HEK293T (cell line): ENCODE results near the gene MADCAM1.
A peak's percentile ranks its signal among the peaks of the same experiment; 100 is the strongest.
"Not testable (repeated sequence)": the region's sequence is repeated elsewhere in the genome, so short reads cannot be mapped to it uniquely, and the experiment has no call there.

Experiments used
- CTCF ChIA-PET: fragments of 350-600 bp; formaldehyde crosslinking; extraction: SDS; loops from one replicate; lab custom pipeline; 2021; ENCODE audit warnings: antibody characterized with exemption, inconsistent platforms; lab: Yijun Ruan, JAX
- POLR2A ChIA-PET: fragments of 350-600 bp; formaldehyde crosslinking; extraction: SDS; loops from one replicate; lab custom pipeline; 2020; ENCODE audit warnings: antibody characterized with exemption, inconsistent platforms; lab: Yijun Ruan, JAX
- DNase-seq: peaks from one replicate; pipeline ENCODE4 v3.0.0; 2012; ENCODE audit warnings: mixed read lengths; ENCODE audit errors: extremely low spot score
- ARNT ChIP-seq: fragments of 450-650 bp; IDR thresholded peaks from 2 replicates; pipeline ENCODE4 v1.6.1; 2017; ENCODE audit warnings: mild to moderate bottlenecking
- BHLHE40 ChIP-seq: fragments of 450-650 bp; IDR thresholded peaks from 2 replicates; pipeline ENCODE4 v1.6.1; 2016; ENCODE audit warnings: mild to moderate bottlenecking, moderate library complexity, borderline replicate concordance
- CTBP1 ChIP-seq: fragments of 450-650 bp; IDR thresholded peaks from 2 replicates; pipeline ENCODE4 v1.6.1; 2016; ENCODE audit warnings: borderline replicate concordance
- ELF4 ChIP-seq: fragments of 450-650 bp; IDR thresholded peaks from 2 replicates; pipeline ENCODE4 v1.6.1; 2017; ENCODE audit warnings: antibody characterized with exemption
- FOXA1 ChIP-seq: fragments of 450-650 bp; IDR thresholded peaks from 2 replicates; pipeline ENCODE4 v1.6.1; 2016; ENCODE audit warnings: mild to moderate bottlenecking
- FOXK2 ChIP-seq: fragments of 450-650 bp; IDR thresholded peaks from 2 replicates; pipeline ENCODE4 v1.6.1; 2016; ENCODE audit warnings: mild to moderate bottlenecking
- FOXM1 ChIP-seq: fragments of 450-650 bp; IDR thresholded peaks from 2 replicates; pipeline ENCODE4 v1.6.1; 2017; ENCODE audit warnings: mild to moderate bottlenecking, borderline replicate concordance
- HDGF ChIP-seq: fragments of 450-650 bp; IDR thresholded peaks from 2 replicates; pipeline ENCODE4 v1.6.1; 2017; ENCODE audit warnings: antibody characterized with exemption, borderline replicate concordance
- L3MBTL2 ChIP-seq: fragments of 450-650 bp; conservative IDR thresholded peaks from 2 replicates; pipeline ENCODE4 v1.6.1; 2016; ENCODE audit warnings: mild to moderate bottlenecking
- LEF1 ChIP-seq: fragments of 450-650 bp; IDR thresholded peaks from 2 replicates; pipeline ENCODE4 v1.6.1; 2017; ENCODE audit warnings: mild to moderate bottlenecking, borderline replicate concordance
- NFRKB ChIP-seq: fragments of 450-650 bp; IDR thresholded peaks from 2 replicates; pipeline ENCODE4 v1.6.1; 2016; ENCODE audit warnings: mild to moderate bottlenecking, moderate library complexity
- SP1 ChIP-seq: fragments of 450-650 bp; IDR thresholded peaks from 2 replicates; pipeline ENCODE4 v1.6.1; 2017
- SUZ12 ChIP-seq: fragments of 450-650 bp; IDR thresholded peaks from 2 replicates; pipeline ENCODE4 v1.6.1; 2016; ENCODE audit warnings: mild to moderate bottlenecking
- TARDBP ChIP-seq: fragments of 450-650 bp; IDR thresholded peaks from 2 replicates; pipeline ENCODE4 v1.6.1; 2016
- ZNF384 ChIP-seq: fragments of 450-650 bp; IDR thresholded peaks from 2 replicates; pipeline ENCODE4 v1.6.1; 2016
- TF ChIP-seq, protein P1 (sequence below): fragments of 450-650 bp; IDR thresholded peaks from 2 replicates; pipeline ENCODE4 v1.6.1; 2016

The MADCAM1 gene

DNA sequence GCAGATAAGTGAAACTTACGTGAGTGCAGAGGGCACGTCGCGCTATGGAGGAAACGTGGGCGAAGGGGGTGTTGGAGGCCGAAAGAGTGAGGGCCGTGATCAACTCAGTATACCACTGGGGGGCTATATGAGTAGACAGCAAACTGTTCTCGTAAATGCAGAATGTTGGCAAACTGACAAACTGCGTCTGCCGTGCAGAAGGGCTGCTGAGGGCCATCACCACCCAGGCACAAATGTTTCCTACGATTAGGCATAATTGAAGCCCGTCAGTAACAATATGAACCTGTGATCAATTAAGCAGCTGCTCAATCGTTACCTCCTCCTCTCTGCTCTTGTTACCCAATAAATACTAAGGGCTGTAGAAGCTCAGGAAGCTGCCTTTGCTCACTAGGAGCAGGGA is 17.3 kb upstream of the MADCAM1 start:
- CTCF ChIA-PET = no interaction called here
- DNase-seq = no peak
- TF ChIP-seq FOXM1 = no peak
- no peak for TF ChIP-seq FOXA1
- TF ChIP-seq BHLHE40 = no peak
- TF ChIP-seq, protein P1, sequence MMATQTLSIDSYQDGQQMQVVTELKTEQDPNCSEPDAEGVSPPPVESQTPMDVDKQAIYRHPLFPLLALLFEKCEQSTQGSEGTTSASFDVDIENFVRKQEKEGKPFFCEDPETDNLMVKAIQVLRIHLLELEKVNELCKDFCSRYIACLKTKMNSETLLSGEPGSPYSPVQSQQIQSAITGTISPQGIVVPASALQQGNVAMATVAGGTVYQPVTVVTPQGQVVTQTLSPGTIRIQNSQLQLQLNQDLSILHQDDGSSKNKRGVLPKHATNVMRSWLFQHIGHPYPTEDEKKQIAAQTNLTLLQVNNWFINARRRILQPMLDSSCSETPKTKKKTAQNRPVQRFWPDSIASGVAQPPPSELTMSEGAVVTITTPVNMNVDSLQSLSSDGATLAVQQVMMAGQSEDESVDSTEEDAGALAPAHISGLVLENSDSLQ = no peak
- no peak for TF ChIP-seq HDGF
- TF ChIP-seq L3MBTL2 = no peak
- TF ChIP-seq TARDBP = no peak
- TF ChIP-seq FOXK2 = no peak
- TF ChIP-seq SP1 = no peak
- TF ChIP-seq SUZ12 = no peak
- TF ChIP-seq NFRKB = no peak
- no peak for TF ChIP-seq ZNF384
- TF ChIP-seq ARNT = no peak
- TF ChIP-seq ELF4 = no peak
- no peak for TF ChIP-seq LEF1
- TF ChIP-seq CTBP1 = no peak
- POLR2A ChIA-PET = interaction anchor here (1.1 kb wide), 1 partner anchor 19 kb away, joined by 4 read pairs; no protein-coding TSS in a partner anchor

DNA sequence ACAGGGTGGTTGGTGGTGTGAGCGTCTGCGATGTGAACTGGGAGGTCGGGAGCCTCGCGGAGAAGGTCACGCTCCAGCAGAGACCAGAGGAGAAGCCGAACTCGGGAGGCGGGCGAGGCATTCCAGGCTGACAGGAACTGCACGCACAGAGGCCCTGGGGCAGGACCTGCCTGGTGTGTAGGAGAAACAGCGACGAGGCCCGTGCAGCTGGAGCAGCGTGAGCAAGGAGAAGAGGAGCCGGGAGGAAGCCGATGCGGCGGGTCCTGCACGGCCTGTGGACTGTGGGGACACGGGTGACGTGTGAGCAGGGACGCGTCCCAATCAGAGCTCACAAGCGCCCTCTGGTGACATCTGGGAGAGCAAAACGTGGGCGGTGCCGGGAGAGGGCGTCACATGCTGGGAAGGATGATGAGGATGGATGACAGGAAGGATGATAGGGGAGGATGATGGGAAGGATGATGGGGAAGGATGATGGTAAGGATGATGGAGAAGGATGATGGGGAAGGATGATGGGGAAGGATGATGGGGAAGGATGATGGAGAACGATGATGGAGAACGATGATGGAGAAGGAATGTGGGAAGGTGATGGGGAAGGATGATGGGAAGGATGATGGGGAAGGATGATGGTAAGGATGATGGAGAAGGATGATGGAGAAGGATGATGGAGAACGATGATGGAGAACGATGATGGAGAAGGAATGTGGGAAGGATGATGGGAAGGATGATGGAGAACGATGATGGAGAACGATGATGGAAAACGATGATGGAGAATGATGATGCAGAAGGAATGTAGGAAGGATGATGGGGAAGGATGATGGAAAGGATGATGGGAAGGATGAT is 16.1 kb upstream of the MADCAM1 start:
- ChIA-PET CTCF (no interaction called here), POLR2A (interaction anchor here (0.7 to 1.0 kb wide), 3 partner anchors 8 to 52 kb away, joined by 3 to 6 read pairs (median 5); partner anchors contain the start of gene CDC34)
- peak; percentile 82 for DNase-seq
- TF ChIP-seq FOXM1 (no peak), FOXA1 (no peak), NFRKB (no peak), BHLHE40 (no peak), TARDBP (peak; percentile 63; the same call in 1 of the 2 replicates), CTBP1 (peak; percentile 87), ZNF384 (no peak)
- TF ChIP-seq, protein P1 = peak; percentile 86

DNA sequence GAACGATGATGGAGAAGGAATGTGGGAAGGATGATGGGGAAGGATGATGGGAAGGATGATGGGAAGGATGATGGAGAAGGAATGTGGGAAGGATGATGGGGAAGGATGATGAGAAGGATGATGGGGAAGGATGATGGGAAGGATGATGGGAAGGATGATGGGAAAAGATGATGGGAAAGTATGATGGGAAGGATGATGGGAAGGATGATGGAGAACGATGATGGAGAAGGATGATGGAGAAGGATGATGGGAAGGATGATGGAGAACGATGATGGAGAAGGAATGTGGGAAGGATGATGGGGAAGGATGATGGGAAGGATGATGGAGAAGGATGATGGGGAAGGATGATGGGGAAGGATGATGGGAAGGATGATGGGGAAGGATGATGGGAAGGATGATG is 15.2 kb upstream of the MADCAM1 start:
- CTCF ChIA-PET, DNase-seq, POLR2A ChIA-PET: not testable (repeated sequence)

DNA sequence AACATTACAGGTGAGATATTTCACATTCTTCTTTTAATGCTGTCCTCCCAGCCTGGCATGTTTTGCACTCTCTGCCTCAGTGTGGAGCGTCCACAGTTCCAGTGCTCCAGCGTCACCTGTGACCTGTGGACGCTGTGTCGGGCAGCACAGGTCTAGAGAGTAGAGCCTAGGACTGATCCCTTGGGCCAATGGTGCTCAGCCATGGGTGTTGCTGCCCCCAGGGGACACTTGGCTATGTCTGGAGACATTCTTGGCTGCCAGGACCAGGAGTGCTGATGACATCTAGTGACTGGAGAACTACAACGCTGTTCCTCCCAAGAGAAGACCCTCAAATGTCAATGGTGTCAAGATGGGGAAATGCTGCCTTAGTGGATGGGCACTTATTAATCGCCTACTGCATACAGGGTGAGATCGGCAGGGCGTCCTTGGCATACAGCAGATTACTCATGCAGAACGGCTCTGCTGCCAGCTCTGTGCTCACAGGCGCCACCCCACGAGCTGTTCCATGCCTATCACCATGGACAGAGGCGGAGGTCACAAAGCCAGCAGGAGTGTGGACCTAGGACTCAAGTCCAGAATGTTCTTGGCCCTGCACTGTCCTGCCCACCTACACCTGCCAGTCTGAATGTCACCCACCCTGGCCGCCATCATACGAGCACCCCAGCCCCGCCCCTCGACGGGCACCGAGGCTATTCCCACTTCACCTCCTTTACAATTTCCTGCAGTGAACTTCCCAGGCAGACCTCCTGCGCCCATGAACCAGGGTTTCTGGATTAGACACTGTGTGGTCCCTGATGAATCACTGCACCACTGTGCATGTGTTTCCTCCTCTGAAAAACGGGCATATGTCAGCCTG is 13.9 kb upstream of the MADCAM1 start:
- ChIA-PET CTCF (interaction anchor here (1.1 kb wide), 1 partner anchor 104 kb away, joined by 4 read pairs; no protein-coding TSS in a partner anchor), POLR2A (no interaction called here)
- DNase-seq = no peak
- TF ChIP-seq ELF4 = no peak
- no peak for TF ChIP-seq FOXA1
- no peak for TF ChIP-seq SUZ12
- TF ChIP-seq FOXM1 = no peak
- no peak for TF ChIP-seq CTBP1
- TF ChIP-seq TARDBP = no peak
- TF ChIP-seq, protein P1 = no peak
- no peak for TF ChIP-seq ZNF384
- TF ChIP-seq BHLHE40 = no peak
- no peak for TF ChIP-seq HDGF
- TF ChIP-seq L3MBTL2 = no peak
- TF ChIP-seq NFRKB = no peak
- TF ChIP-seq LEF1 = no peak
- TF ChIP-seq SP1 = no peak
- TF ChIP-seq ARNT = no peak
- TF ChIP-seq FOXK2 = no peak

DNA sequence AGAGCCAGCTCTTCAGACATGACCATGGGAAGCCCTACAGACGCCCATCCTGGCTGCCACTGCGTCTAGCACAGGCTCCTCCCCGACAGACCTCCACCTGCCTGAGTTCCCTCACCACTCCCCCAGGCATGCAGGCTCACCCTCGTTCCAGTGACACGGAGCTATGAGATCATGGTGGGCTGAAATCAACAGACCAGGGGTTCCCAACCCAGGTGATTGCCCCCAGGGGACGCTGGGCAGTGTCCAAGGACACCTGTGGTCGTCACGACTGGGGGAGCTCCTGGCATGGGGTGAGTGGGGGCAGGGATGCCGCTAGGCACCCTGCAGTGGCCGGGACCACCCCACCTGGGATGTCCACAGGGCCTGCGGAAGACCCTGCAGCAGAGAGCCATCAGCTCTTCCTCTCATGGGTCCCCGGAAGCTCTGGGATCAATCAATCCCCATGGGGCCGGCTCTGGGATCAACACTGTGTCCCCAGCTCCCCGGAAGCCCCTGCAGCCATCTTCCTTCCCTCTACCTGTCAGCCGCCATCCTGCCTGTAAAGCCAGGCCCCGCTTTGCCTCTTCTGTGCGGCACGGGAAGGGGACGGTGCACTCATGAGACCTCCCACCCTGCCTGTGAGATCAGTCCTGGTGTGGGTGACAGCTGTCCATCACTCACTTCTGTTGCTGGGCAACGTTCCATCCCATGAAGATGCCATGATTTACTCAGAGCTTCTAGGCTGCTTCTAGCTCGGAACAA is 12.8 kb upstream of the MADCAM1 start:
- POLR2A ChIA-PET = no interaction called here
- no peak for TF ChIP-seq FOXM1
- TF ChIP-seq, protein P1 = peak; percentile 82
- no peak for DNase-seq
- CTCF ChIA-PET = interaction anchor here (1.1 kb wide), 1 partner anchor 102 kb away, joined by 4 read pairs; no protein-coding TSS in a partner anchor
